Activated CD8-positive, alpha-beta T cell treated with anti-CD3 and anti-CD28 coated beads for 36 hours (primary cell): Measurements from ENCODE around the gene SCAF1. TPM values are rescaled to one million over a fixed set of nuclear protein-coding genes. Genes with fewer than 3 reads are reported as not detected.

ENCODE experiments used
- ATAC-seq: fragments of 200-7000 bp; cut with Tn5 transposase; one replicate; pipeline ENCODE4 v1.10.0; 2021; ENCODE audit warnings: mild to moderate bottlenecking, moderate library complexity
- CTCF ChIA-PET: fragments of 350-600 bp; sonication (Branson Sonifier 250); formaldehyde crosslinking; loops from one replicate; lab custom pipeline; 2021; ENCODE audit warnings: antibody characterized with exemption; lab: Charles Lee
- POLR2A ChIA-PET: fragments of 350-600 bp; sonication (Branson Sonifier 250); formaldehyde crosslinking; loops from one replicate; lab custom pipeline; 2021; ENCODE audit warnings: antibody characterized with exemption; lab: Charles Lee
- DNase-seq: peaks from one replicate; pipeline ENCODE4 v3.0.0-alpha.2; 2020
- H3K27ac Mint-ChIP-seq: one replicate; pipeline ENCODE4 v1.8.0; 2021; ENCODE audit warnings: mild to moderate bottlenecking, mixed read lengths
- H3K27me3 Mint-ChIP-seq: one replicate; pipeline ENCODE4 v1.8.0; 2021; ENCODE audit warnings: mixed read lengths
- H3K36me3 Mint-ChIP-seq: one replicate; pipeline ENCODE4 v1.8.0; 2021; ENCODE audit warnings: low read depth, mixed read lengths
- H3K4me1 Mint-ChIP-seq: one replicate; pipeline ENCODE4 v1.8.0; 2021; ENCODE audit warnings: low read depth, mixed read lengths
- H3K4me3 Mint-ChIP-seq: one replicate; pipeline ENCODE4 v1.8.0; 2021; ENCODE audit warnings: mild to moderate bottlenecking, moderate library complexity, mixed read lengths
- H3K9me3 Mint-ChIP-seq: one replicate; pipeline ENCODE4 v1.8.0; 2021; ENCODE audit warnings: mixed read lengths
- intact Hi-C: fragments of 100-400 bp; cut with micrococcal nuclease; formaldehyde crosslinking; loops from one replicate; pipeline ENCODE4 v1.10.0; 2022
- total RNA-seq, 2 experiments: library from RNA; stranded (reverse); gene quantifications; one replicate each; pipeline ENCODE4 v1.2.3, GENCODE V29; 2021
- TF ChIP-seq, protein P1 (sequence below): fragments of 200-600 bp; IDR thresholded peaks from one replicate; pipeline ENCODE4 v1.8.0; 2022; ENCODE audit warnings: antibody characterized with exemption, mild to moderate bottlenecking

The SCAF1 gene
- total RNA-seq, 2 experiments from 2014 or later, result 54.5 to 57.2 TPM

DNA sequence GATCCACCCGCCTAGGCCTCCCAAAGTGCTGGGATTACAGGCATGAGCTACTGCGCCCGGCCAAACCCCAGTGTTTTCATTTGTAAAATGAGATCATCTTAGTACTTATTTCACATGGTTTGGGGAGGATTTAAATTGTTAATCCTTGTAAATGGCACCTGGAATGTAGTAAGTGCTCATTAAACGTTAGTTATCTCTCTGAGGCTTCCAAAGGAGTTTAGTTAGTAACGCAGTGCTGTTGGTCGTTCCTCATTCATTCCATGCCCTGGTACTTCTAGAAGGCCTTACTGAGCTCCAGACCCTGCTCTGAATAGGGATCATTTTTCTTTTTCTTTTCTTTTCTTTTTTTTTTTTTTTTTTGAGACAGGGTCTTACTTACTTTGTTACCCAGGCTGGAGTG lies 54.1 kb downstream of the SCAF1 start:
- no peak overlapping the region for H3K4me3 Mint-ChIP-seq
- DNase-seq (no peak), ATAC-seq (no peak)
- TF ChIP-seq, protein P1, sequence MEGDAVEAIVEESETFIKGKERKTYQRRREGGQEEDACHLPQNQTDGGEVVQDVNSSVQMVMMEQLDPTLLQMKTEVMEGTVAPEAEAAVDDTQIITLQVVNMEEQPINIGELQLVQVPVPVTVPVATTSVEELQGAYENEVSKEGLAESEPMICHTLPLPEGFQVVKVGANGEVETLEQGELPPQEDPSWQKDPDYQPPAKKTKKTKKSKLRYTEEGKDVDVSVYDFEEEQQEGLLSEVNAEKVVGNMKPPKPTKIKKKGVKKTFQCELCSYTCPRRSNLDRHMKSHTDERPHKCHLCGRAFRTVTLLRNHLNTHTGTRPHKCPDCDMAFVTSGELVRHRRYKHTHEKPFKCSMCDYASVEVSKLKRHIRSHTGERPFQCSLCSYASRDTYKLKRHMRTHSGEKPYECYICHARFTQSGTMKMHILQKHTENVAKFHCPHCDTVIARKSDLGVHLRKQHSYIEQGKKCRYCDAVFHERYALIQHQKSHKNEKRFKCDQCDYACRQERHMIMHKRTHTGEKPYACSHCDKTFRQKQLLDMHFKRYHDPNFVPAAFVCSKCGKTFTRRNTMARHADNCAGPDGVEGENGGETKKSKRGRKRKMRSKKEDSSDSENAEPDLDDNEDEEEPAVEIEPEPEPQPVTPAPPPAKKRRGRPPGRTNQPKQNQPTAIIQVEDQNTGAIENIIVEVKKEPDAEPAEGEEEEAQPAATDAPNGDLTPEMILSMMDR, result no peak
- ChIA-PET POLR2A (interaction anchor here (1.1 kb wide), 1 partner anchor 8 kb away, joined by 3 read pairs; no protein-coding TSS in a partner anchor), CTCF (interaction anchor here (1.2 kb wide), 1 partner anchor 15 kb away, joined by 6 read pairs; no protein-coding TSS in a partner anchor)
- no peaks in the 10 kb centered on the region for H3K36me3 Mint-ChIP-seq
- H3K27me3 Mint-ChIP-seq, result peaks cover 6% of the 10 kb centered on the region
- H3K27ac Mint-ChIP-seq, result no peak overlapping the region
- intact Hi-C loops, result no loop called here
- no peaks in the 10 kb centered on the region for H3K9me3 Mint-ChIP-seq
- H3K4me1 Mint-ChIP-seq, result peaks cover 6% of the 10 kb centered on the region

GRCh38 chr19:49696865-49697264 lies 54.9 kb downstream of the SCAF1 start:
- ChIA-PET POLR2A (interaction anchor here (1.1 kb wide), 1 partner anchor 9 kb away, joined by 3 read pairs; no protein-coding TSS in a partner anchor), CTCF (interaction anchor here (1.2 kb wide), 1 partner anchor 16 kb away, joined by 6 read pairs; no protein-coding TSS in a partner anchor)
- TF ChIP-seq, protein P1, result no peak
- H3K27me3 Mint-ChIP-seq, result peaks cover 6% of the 10 kb centered on the region
- H3K4me1 Mint-ChIP-seq, result no peaks in the 10 kb centered on the region
- no peaks in the 10 kb centered on the region for H3K9me3 Mint-ChIP-seq
- DNase-seq (no peak), ATAC-seq (no peak)
- intact Hi-C loops, result no loop called here
- H3K27ac Mint-ChIP-seq, result no peak overlapping the region
- no peak overlapping the region for H3K4me3 Mint-ChIP-seq
- no peaks in the 10 kb centered on the region for H3K36me3 Mint-ChIP-seq

DNA sequence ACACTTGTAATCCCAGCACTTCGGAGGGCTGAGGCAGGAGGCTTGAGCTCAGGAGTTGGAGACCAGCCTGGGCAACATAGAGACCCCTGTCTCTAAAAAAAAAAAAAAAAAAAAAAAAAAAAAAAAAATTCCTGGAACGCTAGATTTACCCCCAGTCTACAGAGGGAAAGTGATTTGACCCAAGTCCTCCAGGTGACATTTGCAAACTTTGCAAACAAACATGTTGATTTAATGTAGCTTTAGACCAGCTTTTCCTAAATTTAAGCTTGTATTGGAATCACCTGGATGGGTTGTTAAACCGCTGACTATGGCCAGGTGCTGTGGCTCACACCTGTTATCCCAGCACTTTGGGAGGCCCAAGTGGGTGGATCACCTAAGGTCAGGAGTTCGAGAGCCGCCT lies 57.4 kb downstream of the SCAF1 start:
- Mint-ChIP-seq H3K27ac (no peak overlapping the region), H3K9me3 (no peaks in the 10 kb centered on the region), H3K4me3 (no peak overlapping the region), H3K36me3 (no peaks in the 10 kb centered on the region), H3K4me1 (no peaks in the 10 kb centered on the region), H3K27me3 (no peaks in the 10 kb centered on the region)
- no peak for DNase-seq
- CTCF ChIA-PET, result interaction anchor here (1.6 to 3.3 kb wide), 4 partner anchors 10 to 27 kb away, joined by 4 to 11 read pairs (median 5); partner anchors contain the start of gene ADM5
- TF ChIP-seq, protein P1, result no peak
- no peak for ATAC-seq
- intact Hi-C loops, result no loop called here
- POLR2A ChIA-PET, result interaction anchor here (1.6 kb wide), 1 partner anchor 15 kb away, joined by 6 read pairs; no protein-coding TSS in a partner anchor

- Mint-ChIP-seq H3K27ac (no peak overlapping the region), H3K4me3 (no peak overlapping the region), H3K4me1 (no peaks in the 10 kb centered on the region), H3K36me3 (no peaks in the 10 kb centered on the region), H3K27me3 (no peaks in the 10 kb centered on the region), H3K9me3 (no peaks in the 10 kb centered on the region)
- ChIA-PET CTCF (interaction anchor here (0.7 to 3.3 kb wide), 2 partner anchors 17 to 22 kb away, joined by 3 to 11 read pairs; no protein-coding TSS in a partner anchor), POLR2A (interaction anchor here (1.6 kb wide), 1 partner anchor 16 kb away, joined by 6 read pairs; no protein-coding TSS in a partner anchor)
- TF ChIP-seq, protein P1, result no peak
- intact Hi-C loops, result no loop called here
- ATAC-seq, result no peak
- no peak for DNase-seq
These were observed 58.6 kb downstream of the SCAF1 start for GRCh38 chr19:49700563-49700962.

DNA sequence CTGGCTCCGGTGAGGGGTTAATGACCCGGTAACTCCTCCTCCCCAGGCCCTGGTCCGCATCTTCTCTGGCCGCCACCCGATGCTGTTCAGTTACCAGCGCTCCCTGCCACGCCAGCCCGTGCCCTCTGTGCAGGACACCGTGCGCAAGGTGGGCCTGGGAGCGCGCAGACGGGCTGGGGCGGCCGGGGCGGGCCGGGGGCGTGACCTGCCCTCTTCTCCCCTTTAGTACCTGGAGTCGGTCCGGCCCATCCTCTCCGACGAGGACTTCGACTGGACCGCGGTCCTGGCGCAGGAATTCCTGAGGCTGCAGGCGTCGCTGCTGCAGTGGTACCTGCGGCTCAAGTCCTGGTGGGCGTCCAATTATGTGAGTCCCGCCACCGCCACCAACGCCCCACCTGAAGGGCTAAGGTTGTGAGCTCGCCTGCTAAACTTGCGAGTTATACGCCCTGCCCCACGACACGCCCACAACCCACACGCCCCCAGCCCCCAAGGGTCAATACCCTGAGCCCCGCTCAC lies 59.3 kb downstream of the SCAF1 start:
- H3K4me3 Mint-ChIP-seq, result no peak overlapping the region
- no peak for ATAC-seq
- no peak overlapping the region for H3K27ac Mint-ChIP-seq
- intact Hi-C loops, result no loop called here
- no peaks in the 10 kb centered on the region for H3K36me3 Mint-ChIP-seq
- no peaks in the 10 kb centered on the region for H3K9me3 Mint-ChIP-seq
- ChIA-PET CTCF (no interaction called here), POLR2A (interaction anchor here (1.2 kb wide), 1 partner anchor 16 kb away, joined by 3 read pairs; no protein-coding TSS in a partner anchor)
- TF ChIP-seq, protein P1, result no peak
- no peaks in the 10 kb centered on the region for H3K27me3 Mint-ChIP-seq
- no peaks in the 10 kb centered on the region for H3K4me1 Mint-ChIP-seq
- DNase-seq, result no peak
